Renal cortex interstitium (tissue), 3 donors: ENCODE data around the gene NCAPD2. TPM values are rescaled to one million over a fixed set of nuclear protein-coding genes. Genes with fewer than 3 reads are reported as not detected.

Experiments used
- polyA plus RNA-seq, 3 donors: library from polyadenylated mRNA; unstranded; fragments of 120-200 nt; gene quantifications; one replicate each; pipeline ENCODE4 v1.2.1, GENCODE V29; 2013; ENCODE audit not compliant: insufficient read length in 3 of 3

The NCAPD2 gene
- polyA plus RNA-seq, 3 donors: 63.8 to 69.8 (median 69.5) TPM

Other genes with a start within 250 kb of the NCAPD2 start
- 1 to 10 TPM; 3.4 to 4.9 (median 4.1) TPM for gene PLEKHG6, start 183.4 kb upstream of the NCAPD2 start, polyA plus RNA-seq
- 10 to 100 TPM; 77.6 to 93.0 (median 88.0) TPM for gene TNFRSF1A, start 152.0 kb upstream of the NCAPD2 start, polyA plus RNA-seq
- gene SCNN1A, start 118.5 kb upstream of the NCAPD2 start, polyA plus RNA-seq: 10 to 100 TPM; 64.1 to 91.6 (median 68.0) TPM
- 10 to 100 TPM; 52.6 to 71.7 (median 65.2) TPM for gene LTBR, start 109.9 kb upstream of the NCAPD2 start, polyA plus RNA-seq
- 1 to 10 TPM in 2 of 3 donors, under 1 TPM in 1; 0.40 to 2.2 (median 1.3) TPM for gene CD27, start 49.1 kb upstream of the NCAPD2 start, polyA plus RNA-seq
- gene TAPBPL, start 42.1 kb upstream of the NCAPD2 start, polyA plus RNA-seq: 10 to 100 TPM; 14.6 to 23.7 (median 14.8) TPM
- gene VAMP1, start 23.4 kb upstream of the NCAPD2 start, polyA plus RNA-seq: 10 to 100 TPM; 10.3 to 12.6 (median 11.5) TPM
- 100 to 1,000 TPM; 143 to 183 (median 174) TPM for gene MRPL51, start 840 bp upstream of the NCAPD2 start, polyA plus RNA-seq
- 1,000 to 10,000 TPM; 2,032 to 2,404 (median 2,056) TPM for gene GAPDH, start 40.4 kb downstream of the NCAPD2 start, polyA plus RNA-seq
- 10 to 100 TPM; 12.8 to 18.2 (median 17.6) TPM for gene IFFO1, start 61.9 kb downstream of the NCAPD2 start, polyA plus RNA-seq
- 10 to 100 TPM; 24.5 to 30.7 (median 29.3) TPM for gene NOP2, start 74.2 kb downstream of the NCAPD2 start, polyA plus RNA-seq
- 100 to 1,000 TPM; 294 to 313 (median 295) TPM for gene CHD4, start 113.3 kb downstream of the NCAPD2 start, polyA plus RNA-seq
- gene LPAR5, start 141.9 kb downstream of the NCAPD2 start, polyA plus RNA-seq: 1 to 10 TPM in 2 of 3 donors, under 1 TPM in 1; 0.96 to 1.5 (median 1.3) TPM
- 1 to 10 TPM; 3.1 to 6.8 (median 4.9) TPM for gene ACRBP, start 153.3 kb downstream of the NCAPD2 start, polyA plus RNA-seq
- 100 to 1,000 TPM; 111 to 118 (median 112) TPM for gene ING4, start 169.0 kb downstream of the NCAPD2 start, polyA plus RNA-seq
- gene ZNF384, start 195.3 kb downstream of the NCAPD2 start, polyA plus RNA-seq: 10 to 100 TPM; 87.2 to 99.6 (median 91.3) TPM
- 10 to 100 TPM; 11.7 to 14.0 (median 13.0) TPM for gene PIANP, start 206.7 kb downstream of the NCAPD2 start, polyA plus RNA-seq
- 10 to 100 TPM; 61.5 to 70.2 (median 65.1) TPM for gene COPS7A, start 229.9 kb downstream of the NCAPD2 start, polyA plus RNA-seq